GM21619 (cell line): ENCODE results near the gene KIAA1958.

ENCODE experiments used
- ATAC-seq: cut with Tn5 transposase; IDR thresholded peaks from one replicate; pipeline ENCODE4 v1.9.1; 2021; ENCODE audit not compliant: unreplicated experiment

Gene KIAA1958

DNA sequence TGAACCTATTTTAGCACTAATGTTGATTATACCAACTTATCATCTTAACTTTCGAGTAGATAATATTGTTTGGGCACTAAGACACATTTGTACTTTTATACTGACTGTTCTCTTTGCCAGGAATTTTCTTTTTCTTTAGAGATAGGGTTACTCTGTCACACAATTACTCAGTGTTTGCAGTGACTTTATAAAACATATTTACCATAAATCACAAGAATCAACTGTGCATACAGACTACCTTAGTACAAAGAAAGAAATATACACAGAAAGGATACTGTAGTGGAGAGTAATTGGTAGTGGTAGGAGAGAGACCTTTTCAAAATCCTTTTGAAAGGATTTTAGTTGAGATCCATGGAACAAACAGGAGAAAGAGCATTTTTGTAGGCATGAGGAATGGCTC, 40.3 kb downstream of the KIAA1958 start:
- ATAC-seq: no peak

DNA sequence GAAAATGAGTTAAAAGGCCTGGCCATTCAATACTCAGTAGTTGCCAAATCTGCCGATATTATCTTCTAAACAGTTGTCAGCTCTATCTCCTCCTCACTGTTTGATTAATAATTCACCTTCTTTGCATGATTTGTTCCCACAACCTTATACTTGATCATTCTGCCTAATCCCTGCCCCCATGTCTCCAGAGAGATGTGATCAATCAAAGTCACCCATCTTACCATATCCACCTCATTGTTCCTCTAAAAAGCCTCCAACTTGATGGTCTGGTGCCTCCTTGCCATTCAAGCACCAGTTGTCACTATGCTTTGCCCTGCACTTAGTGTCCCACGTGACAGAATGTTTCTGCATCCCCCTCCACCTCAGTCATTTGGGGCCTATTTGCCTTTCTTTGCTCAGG, 41.3 kb downstream of the KIAA1958 start:
- ATAC-seq: no peak

DNA sequence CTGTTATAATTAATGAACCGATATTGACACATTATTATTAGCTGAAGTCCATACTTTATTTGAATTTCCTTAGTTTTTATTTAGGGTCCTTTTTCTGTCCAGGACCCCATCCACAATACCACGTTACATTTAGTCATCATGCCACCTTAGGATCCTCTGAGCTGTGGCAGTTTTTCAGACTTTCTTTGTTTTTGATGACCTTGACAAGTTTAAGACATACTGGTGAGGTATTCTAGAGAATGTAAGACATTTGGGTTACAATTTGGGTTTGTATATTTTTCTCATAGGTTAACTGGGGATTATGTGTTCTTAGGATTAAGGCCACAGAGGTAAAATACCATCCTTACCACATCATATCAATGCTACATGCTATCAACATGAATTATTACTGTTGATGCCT, 42.7 kb downstream of the KIAA1958 start:
- no peak for ATAC-seq

DNA sequence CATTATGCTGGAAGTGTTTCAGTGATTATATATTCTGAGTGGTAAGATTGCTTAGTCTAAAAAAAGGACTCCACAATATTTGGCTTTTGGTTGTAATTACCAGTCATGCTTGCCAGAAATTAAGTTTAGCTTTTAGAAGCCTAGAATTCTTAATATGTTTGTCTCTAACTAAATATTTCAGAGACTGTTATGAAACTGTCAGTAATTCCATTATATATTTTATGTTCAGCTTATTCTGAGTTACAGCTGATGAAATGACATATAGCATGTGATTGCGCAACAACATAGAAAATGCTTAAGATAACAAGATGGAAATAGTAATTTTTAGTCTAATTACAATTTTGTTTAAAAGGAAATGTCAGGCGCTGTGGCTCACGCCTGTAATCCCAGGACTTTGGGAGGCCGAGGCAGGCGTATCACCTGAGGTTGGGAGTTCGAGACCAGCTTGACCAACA, 44.2 kb downstream of the KIAA1958 start:
- no peak for ATAC-seq

DNA sequence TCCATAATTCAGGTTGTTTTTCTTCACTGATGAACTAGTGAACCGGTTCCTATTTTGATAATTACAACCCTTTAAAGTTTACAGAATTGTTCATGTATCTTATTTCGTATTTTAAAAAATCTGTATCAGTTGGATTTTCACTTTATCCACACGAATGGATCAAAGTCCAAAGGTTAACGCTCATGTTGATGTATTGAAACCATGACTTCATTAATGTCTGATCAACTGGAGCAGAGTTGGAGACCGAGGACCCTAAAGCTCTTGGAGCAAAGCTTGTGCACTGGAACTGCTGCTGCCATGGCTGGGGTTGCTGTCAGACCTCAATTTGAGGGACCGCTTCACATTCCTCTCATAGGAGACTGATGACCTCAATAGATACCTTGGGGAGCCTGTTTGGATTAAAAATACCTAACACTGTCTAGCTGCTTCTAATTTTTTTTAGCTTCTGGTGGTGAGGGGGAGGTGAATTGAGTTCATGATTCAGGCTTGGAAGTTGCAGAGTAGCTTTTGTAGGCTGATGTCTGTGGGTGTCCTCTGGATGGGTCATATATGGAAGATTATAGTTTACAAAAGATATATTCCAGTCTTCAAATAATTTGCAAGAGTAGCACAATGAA, 45.1 kb downstream of the KIAA1958 start:
- no peak for ATAC-seq

DNA sequence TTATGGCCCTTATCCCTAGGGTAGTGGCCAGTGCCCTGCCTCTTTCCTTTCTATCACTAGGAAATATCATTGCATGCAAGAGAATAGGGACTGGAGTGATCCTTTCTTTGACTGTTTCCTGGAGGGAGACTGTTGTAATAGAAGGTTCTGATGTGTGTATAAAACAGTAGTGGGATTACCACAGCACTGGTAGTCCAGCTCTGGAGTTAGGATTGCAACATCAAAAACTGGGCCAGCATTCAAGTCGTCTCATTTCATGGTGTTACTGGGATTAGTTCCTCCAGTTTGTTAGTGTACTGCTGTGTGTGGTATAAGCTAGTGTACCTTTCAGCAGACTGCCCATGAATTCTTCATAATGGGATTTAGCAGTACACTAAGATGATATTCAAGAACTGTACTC, 45.8 kb downstream of the KIAA1958 start:
- ATAC-seq: no peak

DNA sequence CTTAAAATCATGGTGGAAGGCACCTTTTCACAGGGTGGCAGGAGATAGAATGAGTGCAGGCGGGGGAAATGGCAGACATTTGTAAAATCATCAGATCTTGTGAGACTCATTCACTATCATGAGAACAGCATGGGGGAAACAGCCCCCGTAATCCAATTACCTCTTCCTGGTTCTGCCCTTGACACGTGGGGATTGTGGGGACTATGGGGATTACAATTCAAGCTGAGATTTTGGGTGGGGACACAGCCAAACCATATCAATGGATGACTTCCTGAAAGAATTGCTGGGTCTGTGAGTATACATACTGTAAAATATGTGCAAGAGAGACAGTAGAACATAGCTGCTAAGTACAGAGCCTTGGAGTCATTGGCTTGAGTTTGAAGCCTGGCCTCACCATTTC, 47.0 kb downstream of the KIAA1958 start:
- no peak for ATAC-seq

DNA sequence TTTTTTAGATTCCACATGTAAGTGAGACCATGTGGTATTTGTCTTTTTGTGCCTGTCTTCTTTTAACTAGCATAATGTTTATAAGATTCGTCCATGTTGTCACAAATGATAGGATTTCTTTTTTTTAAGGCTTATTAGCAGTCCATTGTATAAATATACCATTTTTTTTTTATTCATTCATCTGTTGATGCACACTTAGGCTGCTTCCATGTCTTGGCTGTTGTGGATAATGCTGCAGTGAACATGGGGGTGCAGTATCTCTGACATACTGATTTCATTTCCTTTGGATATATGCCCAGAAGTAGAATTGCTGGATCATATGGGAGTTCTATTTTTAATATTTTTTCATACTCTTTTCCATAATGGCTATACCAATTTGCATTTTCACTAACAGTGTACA, 48.7 kb downstream of the KIAA1958 start:
- no peak for ATAC-seq

DNA sequence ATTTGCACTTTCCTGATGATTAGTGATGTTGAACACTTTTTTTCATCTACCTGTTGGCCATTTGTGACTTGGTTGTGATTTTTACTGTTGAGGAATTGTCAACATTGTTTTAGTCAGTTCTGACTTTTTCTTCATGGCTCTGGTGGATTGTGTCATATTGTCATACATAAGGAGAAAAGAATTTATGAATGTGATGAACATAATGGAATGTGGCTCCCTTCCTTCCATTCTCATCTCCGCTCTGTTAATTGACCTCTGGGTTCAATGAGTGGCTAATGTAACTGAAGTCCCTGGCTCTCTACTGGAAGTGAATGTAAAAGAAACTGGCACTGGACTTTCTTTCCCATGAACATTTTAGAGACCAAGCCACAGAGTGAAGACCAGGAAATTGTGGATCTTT, 49.2 kb downstream of the KIAA1958 start:
- no peak for ATAC-seq

DNA sequence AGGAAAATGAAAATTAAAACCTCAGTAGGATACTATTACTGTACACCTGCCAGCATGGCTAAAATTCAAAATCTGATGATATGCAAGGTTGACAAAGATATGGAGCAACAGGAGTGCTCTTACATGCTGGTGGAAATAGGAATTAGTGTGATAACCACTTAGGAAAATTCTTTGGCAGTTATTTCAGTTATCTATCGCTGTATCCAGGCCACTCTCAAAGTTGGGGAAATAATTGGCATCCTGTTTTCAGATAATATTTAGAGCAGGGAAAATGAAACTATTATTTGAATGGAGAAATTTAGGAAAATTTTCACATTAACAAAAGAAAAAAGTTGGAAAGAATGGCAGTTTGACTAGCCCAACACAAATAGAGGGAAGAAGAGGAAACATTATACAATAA, 50.9 kb downstream of the KIAA1958 start:
- no peak for ATAC-seq

DNA sequence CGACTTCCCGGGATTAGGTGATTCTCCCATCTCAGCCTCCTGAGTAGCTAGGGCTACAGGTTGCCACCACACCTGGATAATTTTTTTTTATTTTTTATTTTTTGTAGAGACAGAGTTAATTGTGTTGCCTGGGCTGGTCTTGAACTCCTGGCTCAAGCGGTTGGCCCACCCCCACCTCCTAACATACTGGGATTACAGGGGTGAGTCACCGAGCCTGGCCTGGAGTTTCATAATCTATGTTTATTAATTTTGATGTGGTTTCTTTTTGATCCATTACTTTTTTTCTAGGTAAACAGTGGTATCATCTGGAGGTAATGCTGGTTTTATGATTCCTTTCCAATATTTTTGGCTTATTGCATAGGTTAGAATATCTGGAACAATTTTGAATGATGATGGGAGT, 54.2 kb downstream of the KIAA1958 start:
- no peak for ATAC-seq

DNA sequence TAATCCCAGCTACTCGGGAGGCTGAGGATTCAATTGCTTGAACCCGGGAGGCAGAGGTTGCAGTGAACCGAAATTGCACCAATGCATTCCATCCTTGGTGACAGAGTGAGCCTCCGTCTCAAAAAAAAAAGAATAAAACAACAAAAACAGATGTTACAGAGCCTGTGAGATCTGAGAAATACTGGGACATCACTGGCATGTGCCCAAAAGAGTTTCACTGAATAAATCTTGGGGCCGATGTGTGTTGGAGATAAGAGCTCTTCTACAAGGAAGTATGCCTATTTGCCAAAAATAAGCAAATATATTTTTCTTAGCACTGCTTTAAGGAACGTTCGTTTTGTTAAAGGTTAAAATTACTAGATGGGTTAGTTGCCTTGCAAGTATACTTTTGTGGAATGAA, 55.1 kb downstream of the KIAA1958 start:
- no peak for ATAC-seq

DNA sequence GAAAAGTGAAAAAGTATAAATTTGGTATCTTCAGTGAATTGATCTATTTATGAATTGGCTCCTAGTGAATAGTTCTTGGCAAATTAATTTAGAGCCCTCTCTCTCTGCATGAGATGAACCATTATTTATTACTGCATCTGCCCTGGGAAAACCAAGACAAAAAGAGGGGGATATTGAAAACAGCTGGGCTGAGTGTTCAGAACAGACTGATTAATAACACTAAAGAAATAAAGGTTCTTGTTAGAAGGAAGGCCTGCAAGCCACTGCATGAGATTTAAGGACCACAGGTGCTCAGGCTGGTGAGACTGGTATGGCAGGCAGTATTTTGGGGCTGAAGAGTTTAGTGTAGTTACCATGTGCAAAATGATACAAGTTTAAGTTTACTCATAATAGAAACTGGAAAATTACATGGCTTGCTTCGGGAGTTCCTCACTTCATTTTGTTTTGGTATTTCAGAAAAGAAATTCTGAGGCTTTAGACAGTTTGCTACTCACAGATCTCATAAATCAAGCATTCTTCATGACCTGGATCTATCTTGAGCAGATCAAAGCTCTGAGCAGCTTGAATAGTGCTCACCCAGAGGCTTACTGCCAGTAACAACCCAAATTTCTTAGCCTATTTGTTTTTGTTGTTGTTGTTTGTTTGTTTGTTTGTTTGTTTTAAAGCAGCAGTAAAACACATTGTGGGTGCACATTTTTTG, 56.1 kb downstream of the KIAA1958 start:
- no peak for ATAC-seq

DNA sequence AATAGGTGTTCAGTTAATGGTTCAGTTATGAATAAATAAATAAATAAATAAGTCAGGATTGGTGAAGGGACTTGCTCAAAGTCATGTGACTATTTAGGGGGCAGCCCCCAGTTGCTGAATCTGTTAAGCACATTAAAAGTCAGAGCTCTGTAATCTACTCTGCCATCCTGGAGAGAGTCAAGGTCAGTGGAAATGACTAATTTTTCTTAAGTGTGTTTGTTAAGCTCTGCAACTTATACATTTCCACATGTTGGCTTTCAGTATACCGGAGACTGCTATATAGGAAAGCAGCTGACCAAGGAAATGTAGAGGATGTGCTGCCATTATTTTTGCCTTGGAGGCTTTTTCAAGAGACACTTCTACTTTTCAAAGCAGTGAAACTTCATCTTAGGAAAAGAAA, 57.9 kb downstream of the KIAA1958 start:
- ATAC-seq: no peak

DNA sequence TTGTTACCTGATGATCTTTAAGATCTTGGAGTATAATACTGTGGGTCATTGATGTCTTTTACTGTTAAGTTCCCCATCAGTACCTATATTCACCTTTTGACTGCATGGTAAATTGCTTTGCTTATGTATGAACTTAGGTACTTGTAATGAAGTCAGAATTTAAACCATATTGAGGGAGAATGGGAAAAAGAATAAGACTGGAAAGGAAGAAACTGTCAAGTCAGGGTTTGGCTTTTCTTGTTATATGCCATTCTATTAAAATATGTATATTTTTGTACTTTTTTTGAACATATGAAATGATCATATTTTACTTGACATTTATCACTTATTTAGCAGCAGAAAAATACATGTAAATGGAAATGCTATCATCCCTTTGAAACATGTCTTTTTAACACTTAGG, 58.6 kb downstream of the KIAA1958 start:
- ATAC-seq: no peak

DNA sequence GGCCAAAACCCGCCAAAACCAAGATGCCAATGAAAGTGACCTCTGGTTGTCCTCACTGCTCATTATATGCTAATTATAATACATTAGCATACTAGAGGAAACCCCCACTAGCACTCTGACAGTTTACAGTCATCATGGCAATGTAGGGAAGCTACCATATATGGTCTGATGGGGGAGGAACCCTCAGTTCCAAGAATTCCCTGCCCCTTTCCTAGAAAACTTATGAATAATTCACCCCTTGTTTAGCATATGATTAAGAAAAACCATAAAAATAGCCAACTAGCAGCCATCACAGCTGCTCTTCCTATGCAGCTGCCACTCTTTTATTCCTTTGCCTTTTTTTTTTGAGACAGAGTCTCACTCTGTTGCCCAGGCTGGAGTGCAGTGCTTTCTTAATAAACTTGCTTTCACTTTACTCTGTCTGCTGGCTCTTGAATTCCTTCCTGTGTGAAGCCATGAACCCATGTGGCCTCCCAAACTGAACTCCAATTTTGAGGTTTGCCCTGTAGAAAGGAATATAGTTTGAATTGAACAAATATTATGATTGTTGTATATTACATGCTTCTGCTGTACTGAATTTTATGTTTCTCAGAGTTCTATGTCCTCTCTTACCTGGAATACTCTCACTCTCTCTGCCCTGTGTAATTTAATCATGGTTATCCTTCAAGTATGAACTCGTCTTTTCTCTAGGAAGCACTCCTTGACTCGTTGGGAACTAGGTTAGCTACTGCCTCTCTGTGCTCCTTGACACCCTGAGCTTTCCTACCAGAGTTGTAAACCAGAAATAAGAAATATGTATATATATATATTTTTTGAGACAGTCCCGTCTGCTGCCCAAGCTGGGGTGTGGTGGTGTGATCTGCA, 59.8 kb downstream of the KIAA1958 start:
- peak; percentile 55 for ATAC-seq

DNA sequence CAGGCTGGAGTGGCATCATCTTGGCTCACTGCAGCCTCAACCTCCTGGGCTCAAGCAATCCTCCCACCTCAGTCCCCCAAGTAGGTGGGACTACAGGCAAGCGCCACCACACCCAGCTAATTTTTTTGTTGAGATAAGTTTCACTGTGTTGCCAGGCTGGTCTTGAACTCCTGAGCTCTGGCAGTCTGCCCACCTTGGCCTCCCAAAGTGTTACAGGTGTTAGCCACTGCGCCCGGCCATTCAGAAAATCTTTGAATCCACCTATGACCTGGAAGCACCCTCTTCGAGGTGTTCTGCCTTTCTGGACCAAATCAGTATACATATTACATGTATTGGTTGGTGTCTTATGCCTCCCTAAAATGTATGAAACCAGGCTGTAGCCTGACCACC, 61.4 kb downstream of the KIAA1958 start:
- no peak for ATAC-seq

DNA sequence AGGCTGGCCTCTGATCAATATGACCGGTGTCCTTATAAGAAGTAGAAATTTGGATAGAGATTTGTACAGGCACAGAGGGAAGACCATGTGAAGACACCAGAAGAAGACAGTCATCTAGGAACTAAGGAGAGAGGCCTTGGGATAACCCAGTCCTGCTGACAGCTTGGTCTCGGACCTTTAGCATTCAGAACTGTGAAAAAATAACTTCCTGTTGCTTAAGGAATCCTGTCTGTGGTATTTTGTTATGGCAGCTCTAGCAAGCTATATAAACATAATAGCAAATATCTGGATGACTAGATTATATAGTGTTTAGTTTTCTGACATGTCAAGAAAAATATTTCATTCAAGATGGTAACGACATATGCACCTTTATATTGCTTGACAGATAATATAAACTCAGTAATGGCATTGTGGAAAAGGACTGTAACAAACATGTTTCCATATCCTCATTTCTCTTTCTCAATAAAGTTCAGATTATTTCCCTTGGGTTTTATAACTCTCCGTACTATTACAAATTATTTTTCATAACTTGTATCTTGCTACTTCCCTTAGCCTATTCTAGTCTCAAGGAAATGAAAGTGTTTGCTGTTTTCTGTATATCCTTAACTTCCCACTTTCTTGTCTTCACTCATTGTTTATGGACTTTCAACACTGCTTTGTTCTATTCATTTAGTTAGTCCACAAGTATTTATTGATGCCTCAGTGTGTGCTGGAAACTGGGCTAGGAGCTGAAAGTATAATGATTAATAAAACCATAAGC, 62.4 kb downstream of the KIAA1958 start:
- ATAC-seq: no peak

DNA sequence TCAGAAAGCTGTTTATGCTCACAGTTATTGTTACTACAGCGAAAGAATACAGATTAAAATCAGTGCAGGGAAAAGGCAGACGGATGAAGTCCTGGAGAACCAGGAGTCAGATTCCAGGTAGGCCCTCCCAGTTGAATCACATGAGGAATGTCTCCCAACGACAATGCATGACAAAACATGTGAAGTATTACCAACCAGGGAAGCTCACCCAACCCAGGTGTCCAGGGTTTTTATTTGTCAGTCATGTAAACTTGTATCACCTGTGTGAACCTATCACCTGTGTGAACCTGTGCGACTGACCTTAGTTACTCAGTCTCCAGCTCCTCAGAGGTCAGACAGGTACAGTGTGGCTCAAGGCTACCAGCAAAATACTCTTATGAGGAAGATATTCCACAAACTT, 63.9 kb downstream of the KIAA1958 start:
- ATAC-seq: no peak

DNA sequence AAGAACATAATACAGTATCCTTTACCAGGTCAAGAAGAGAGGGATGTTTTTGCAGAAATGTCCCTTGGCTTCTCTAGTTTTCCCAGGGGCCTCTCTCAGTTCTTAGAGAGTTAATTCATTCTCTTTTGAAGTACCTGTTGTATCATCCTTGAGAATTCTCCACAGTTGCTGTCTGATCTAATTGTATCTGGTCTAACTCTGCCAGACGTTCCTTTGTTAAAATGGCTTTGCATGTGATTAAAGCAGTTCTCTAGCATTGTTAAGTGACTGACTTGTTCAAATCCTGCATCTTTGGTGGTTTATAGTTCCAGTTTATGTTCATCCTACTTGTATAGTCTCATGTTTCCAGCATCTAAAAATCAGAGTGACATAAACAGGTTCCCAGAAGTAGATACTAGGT, 65.0 kb downstream of the KIAA1958 start:
- ATAC-seq: no peak
